ENCODE measurements around the gene GOLGA8A.
"Not testable (repeated sequence)": the region's sequence is repeated elsewhere in the genome, so short reads cannot be mapped to it uniquely, and the experiment has no call there.

The GOLGA8A gene, protein sequence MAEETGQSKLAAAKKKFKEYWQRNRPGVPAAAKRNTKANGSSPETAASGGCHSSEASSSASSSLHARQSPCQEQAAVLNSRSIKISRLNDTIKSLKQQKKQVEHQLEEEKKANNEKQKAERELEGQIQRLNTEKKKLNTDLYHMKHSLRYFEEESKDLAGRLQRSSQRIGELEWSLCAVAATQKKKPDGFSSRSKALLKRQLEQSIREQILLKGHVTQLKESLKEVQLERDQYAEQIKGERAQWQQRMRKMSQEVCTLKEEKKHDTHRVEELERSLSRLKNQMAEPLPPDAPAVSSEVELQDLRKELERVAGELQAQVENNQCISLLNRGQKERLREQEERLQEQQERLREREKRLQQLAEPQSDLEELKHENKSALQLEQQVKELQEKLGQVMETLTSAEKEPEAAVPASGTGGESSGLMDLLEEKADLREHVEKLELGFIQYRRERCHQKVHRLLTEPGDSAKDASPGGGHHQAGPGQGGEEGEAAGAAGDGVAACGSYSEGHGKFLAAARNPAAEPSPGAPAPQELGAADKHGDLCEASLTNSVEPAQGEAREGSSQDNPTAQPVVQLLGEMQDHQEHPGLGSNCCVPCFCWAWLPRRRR

GRCh38 chr15:34437687-34438086, at the start of gene GOLGA8A:
Gene GOLGA8A (minus strand): TSS chr15:34437808. CDS start chr15:34389691, 48,117 bp downstream.
- peak; percentile 75 for DNase-seq (ENCODE audit: low read depth)

DNA sequence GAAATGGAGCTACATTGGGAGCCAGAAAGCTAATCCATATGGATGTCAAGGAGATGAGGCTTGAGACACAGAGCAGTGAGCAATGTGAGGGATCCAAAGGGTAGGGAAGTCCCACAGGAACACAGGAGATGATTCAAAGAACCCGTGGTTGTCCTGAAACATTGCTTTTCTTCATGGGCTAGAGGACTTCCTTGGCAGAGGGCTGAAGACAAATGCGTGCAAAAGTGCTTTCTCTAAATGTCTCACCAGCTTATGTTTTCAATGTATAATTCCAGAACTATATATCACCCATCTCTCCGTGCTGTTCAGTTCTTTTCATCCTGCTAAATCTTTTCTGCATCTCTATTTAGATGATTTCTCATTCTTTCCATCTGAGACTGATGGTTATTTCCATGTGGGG, 46.0 kb upstream of the GOLGA8A start:
- no peak for DNase-seq (ENCODE audit: low read depth)

DNA sequence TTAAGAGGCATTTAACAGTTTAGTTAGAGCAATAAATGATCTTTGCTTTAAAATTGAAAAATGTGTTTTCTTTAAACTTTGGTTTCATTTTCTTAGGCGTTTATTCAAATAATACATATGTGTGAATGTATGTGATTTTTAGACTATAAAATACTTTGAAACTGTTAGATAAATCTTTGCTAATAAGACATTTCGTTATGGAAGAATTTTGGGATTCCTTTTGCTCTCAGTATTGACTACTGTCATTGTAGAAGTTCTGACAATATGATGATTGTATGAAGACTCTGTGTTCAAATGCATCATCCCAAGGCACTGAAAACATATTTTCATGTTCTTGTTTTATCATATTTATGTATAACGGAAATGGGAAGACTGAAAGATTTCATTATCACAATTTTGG, 43.8 kb upstream of the GOLGA8A start:
- DNase-seq (ENCODE audit: low read depth): no peak

GRCh38 chr15:34473840-34474239, 36.2 kb upstream of the GOLGA8A start:
- no peak for DNase-seq (ENCODE audit: low read depth)

DNA sequence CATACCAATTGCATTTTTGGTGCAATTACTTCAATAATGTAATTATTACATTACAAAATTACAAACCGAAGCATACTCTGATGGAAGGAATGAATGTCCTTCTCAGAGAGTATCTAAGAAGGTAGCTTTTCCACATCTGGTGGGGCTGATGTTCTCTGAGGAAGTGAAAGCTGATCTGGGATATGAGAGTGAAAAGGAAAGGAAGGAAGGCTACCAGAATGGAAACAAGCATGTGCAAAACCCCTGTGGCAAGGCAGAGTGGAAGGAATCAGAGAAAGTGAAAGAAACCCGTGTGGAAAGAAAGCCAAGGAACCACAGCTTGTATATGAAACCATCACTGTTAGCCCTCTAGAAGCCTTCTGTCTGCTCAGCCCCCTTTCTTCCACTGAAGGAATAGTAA, 35.3 kb upstream of the GOLGA8A start:
- no peak for DNase-seq (ENCODE audit: low read depth)

DNA sequence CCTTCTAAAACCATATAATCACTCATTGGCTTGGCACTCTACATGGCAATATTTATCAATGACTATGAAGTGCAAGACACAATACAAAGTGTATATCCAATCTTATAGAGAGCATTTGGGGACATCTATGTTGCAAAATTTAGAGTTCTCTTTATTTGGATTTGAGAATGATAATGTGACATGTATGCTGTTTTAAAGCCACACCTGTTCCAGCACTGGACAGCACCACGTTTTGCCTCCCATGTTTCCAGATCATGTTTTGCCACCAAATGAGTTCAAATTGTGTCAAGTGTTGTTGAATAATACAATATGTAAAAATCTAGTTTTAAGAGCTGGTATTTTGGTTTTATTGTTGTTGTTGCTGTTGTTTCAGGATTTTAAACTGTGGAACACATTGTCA, 33.3 kb upstream of the GOLGA8A start:
- no peak for DNase-seq (ENCODE audit: low read depth)

DNA sequence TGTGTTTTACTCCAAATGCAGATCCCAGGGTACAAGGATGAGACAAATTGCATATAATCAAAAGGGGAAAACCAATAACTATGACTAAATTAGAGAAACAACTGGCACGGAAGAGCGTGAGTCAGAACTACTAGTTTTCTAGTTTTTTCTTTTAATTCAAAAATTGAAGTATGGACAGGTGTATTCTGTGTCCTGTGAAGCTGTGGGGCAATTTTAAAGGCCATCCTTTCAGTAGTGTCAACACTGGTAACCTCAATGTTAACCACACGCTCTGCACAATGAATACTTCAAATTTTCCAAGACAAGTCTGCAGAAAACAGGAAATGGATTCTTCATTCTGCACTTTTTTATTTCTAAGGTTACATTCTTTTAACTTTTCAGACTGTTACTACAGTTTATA, 32.5 kb upstream of the GOLGA8A start:
- DNase-seq (ENCODE audit: low read depth): no peak

- no peak for DNase-seq (ENCODE audit: low read depth)
Observed at GRCh38 chr15:34461730-34462129, 24.1 kb upstream of the GOLGA8A start.

- no peak for DNase-seq (ENCODE audit: low read depth)
Observed at GRCh38 chr15:34460451-34460850, 22.8 kb upstream of the GOLGA8A start.

- no peak for DNase-seq (ENCODE audit: low read depth)
Observed at GRCh38 chr15:34456658-34457057, 19.1 kb upstream of the GOLGA8A start.

GRCh38 chr15:34442891-34443290, 5.3 kb upstream of the GOLGA8A start:
- no peak for DNase-seq (ENCODE audit: low read depth)

- no peak for DNase-seq (ENCODE audit: low read depth)
Observed at GRCh38 chr15:34439878-34440277, 2.3 kb upstream of the GOLGA8A start.

DNA sequence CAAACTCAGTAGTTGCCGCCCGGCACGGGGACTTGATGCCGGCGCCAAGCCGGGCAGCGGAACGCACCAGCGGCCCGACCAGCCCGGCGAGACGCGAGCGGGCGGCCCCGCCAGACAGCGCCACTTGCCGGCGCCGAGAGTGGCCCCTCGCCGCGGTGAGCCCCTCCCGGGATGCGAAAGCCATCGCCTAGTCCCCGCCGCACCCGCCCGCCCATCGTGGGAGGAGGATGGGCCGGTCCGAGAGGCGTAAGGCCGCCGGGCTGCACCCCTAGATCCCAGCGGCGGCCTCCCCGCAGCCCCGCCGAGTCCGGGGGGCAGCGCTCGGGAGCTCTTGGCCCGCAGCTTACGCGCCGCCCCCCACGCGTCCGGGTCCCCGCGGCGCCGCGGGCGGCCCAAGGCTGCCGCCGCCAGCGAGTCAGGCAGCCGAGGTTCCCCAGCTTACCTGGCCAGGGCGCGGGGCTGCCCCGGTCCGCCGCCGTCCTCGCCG, 609 bp downstream of the GOLGA8A start:
- no peak for DNase-seq (ENCODE audit: low read depth)

DNA sequence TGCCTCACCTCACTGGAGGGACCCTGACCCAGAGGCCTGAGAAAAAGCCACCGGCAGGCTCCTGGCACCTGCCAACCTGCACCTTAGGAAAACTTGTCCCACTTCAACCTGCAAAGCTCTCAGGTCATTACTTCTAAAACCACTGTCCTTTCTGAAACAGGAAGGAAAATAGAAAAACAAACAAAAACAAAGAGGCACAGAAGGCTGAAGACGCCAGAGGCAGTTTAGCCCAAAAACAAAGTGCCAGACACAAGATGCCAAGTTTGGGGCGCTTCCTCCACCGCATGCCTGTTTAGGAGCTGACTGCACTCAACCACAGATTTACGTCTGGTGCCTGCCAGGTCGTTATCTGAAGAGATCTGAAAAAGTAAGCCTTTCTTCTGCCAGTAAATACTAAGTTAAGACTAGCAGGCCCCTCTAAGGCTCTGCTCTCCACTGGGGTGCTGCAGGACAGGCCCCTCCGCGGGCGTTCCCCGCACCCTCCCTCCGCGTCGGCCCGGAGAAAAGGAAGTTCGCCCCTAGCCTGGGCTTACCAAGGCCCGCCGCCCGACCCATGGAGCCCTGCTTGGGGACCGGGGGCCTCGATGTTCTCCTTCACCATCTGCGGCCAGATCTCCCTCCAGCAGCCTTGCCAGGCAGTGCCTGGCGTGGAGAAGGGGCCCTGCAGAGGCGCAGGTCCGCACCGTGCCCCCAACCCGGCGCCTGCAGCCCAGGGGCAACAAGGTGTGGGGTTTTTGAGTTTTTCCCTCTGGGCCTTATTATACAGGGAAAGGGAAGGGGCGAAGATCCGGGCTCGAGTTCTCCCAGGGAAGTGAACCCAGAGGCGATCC, 1.3 kb downstream of the GOLGA8A start:
- no peak for DNase-seq (ENCODE audit: low read depth)

- no peak for DNase-seq (ENCODE audit: low read depth)
Observed at GRCh38 chr15:34435658-34436057, 1.9 kb downstream of the GOLGA8A start.

- DNase-seq (ENCODE audit: low read depth): no peak
Observed at GRCh38 chr15:34434627-34435305, 2.8 kb downstream of the GOLGA8A start.

DNA sequence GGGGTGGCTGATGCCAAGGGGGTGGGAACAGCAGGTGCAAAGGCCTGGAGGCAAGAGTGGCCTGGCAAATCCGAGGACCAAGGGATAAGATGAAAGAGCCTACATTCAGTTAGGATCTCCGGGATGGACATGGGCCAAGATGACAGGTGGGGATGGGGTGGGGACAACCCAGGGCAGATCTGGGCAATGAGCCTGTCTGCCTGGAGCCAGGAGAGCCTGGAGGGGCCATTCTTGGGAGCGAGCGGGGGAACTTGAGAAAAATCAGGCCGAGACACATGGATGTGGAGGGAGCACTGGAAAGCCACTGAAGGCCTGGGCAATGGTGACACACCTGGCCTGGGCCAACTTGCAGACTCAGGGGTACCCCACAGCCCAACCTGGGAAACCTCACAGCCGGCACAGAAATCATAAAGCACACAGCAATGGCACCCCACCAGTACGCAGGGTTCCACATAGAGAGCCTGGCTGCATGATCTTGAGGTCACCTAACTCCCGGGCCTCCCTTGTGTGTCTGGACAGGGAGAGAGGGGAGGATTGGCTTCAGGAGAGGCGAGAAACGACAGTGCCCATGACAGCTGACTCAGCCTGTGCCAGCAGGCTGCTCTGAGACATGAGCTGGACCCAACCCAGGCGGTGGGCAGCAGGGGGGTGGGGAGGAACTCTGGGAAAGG, 3.5 kb downstream of the GOLGA8A start:
- not testable (repeated sequence) for DNase-seq (ENCODE audit: low read depth)

DNA sequence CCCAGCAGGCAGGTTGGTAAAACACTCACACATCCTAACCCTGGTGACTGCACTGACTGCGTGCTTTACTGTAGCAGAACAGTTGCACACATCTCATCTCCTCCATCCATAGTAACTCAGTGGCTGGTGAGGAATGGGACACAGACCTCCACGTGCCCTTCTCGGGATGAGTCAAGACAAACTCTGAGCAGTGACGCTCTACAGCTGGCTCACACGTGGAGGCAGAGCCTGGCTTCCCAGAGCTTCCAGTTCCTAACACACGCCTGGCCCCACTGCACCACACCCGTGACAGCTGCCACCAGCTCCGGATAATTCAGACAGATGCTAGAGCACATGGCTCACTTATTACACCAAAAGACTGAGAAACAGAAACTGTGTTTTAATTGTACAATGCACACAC, 7.0 kb downstream of the GOLGA8A start:
- DNase-seq (ENCODE audit: low read depth): not testable (repeated sequence)

DNA sequence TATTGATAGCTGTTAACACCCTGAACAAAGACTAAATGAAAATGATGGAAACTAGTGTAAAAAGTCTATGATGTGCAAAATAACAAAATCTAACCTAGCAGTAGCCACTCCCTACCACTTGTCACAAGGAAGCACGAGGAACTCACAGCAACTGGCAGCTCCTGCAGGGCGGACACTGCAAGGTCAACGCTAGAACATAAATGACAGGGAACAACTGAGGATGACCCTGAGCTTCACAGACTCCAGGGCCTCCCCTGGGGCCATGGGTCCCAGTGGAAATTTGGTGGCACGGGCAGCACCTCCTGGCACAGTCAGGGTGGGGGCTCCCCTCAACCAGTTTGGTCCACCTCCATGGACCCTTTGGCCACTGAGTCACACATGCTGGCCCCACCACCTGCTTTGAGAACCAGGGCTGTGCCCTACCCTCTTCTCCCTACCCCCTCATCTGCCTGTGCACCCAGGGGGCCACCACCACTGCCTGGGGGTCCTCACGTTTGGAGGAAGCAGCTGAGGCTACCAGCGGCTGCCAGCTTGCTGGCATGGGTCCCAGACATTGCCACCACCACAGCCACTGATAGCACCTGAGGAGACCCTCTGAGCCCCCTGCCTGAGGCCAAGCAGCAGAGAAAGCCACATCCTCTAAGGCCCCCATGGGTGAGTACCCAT, 14.1 kb downstream of the GOLGA8A start:
- DNase-seq (ENCODE audit: low read depth): not testable (repeated sequence)

DNA sequence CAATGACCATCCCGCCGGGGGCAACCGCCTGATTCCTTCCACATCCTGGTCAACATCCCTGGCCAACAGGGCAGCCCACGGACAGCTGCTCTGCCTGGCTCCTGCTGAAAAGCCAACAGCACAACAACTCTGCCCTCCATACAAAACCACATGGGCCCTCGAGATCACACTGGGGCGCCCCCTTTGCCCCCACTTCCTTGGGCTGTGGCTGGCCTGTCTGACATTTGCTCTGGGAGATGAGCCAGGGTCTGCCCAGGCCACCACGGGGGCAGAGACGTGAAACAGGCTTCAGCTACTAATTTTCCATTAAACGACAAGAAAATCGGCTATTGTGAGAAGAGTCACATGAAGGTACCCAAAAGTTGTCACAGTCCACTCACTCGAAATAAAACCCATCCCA, 16.7 kb downstream of the GOLGA8A start:
- DNase-seq (ENCODE audit: low read depth): not testable (repeated sequence)

- not testable (repeated sequence) for DNase-seq (ENCODE audit: low read depth)
Observed at GRCh38 chr15:34418435-34418834, 19.2 kb downstream of the GOLGA8A start.
